GM06990 (cell line): ENCODE data around the gene GCK.

Experiments used
- DNase-seq: peaks from one replicate; pipeline ENCODE4 v3.0.0-alpha.2; 2011; ENCODE audit not compliant: insufficient read length; ENCODE audit errors: extremely low read depth
- H3K27me3 ChIP-seq: replicated peaks from 2 replicates; pipeline ENCODE4 v1.6.0; 2011; ENCODE audit warnings: low read length; ENCODE audit not compliant: control insufficient read depth, insufficient read depth
- H3K36me3 ChIP-seq: 2 replicates; pipeline ENCODE4 v1.5.1; 2011; ENCODE audit warnings: low read length; ENCODE audit not compliant: control insufficient read depth, insufficient read depth
- H3K4me3 ChIP-seq: replicated peaks from 2 replicates; pipeline ENCODE4 v1.5.1; 2011; ENCODE audit warnings: low read depth, mild to moderate bottlenecking, control low read depth, low read length
- TF ChIP-seq, protein P1 (sequence below): IDR thresholded peaks from 2 replicates; pipeline ENCODE4 v1.5.1; 2011; ENCODE audit warnings: low read length, control low read depth, mild to moderate bottlenecking, inconsistent platforms; ENCODE audit not compliant: insufficient read depth, poor library complexity, severe bottlenecking

Gene GCK

DNA sequence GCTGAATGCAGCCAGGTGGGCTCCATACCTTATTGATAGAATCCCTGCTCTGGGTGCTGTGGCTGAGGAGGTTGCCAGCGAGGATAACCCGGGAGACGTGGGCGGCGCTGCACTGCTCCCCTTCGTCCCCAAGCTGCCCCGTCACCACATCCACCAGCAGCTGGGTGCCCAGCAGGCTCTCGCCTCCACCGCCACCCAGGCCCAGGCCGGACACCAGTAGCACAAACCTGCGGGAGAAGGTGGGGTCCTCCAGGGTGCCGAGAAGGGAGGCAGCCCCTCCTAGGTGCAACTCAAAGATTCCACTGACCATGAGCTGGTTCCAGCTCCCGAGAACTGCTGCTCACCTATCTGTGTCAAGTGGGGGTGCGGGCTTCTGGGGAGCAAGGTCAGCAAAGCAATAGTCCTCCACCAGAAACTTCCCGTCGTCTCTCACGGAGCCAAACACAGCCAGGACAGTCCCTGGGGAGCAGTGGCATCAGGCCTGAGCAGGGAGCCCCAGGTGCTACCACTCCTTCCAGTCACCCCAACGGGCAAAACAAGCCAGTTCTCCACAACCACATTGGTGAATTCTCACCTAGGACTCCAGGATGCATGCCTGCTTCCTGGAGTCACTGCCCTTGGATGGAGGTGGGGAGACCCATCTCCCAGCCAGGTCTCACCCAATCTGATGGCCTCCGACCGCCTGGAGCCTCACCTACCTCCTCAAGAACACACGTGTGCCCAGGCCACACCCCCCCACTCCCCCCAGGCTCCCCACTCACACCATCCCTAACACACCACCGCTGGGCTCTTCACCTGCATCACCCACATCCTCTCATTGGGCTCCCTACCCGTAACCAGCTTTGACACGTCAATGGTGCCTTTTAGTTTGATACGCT lies 72.2 kb downstream of the GCK start:
- DNase-seq, result no peak
- no peaks in the 10 kb centered on the region for H3K27me3 ChIP-seq
- peaks cover 39% of the 10 kb centered on the region for H3K36me3 ChIP-seq
- TF ChIP-seq, protein P1, sequence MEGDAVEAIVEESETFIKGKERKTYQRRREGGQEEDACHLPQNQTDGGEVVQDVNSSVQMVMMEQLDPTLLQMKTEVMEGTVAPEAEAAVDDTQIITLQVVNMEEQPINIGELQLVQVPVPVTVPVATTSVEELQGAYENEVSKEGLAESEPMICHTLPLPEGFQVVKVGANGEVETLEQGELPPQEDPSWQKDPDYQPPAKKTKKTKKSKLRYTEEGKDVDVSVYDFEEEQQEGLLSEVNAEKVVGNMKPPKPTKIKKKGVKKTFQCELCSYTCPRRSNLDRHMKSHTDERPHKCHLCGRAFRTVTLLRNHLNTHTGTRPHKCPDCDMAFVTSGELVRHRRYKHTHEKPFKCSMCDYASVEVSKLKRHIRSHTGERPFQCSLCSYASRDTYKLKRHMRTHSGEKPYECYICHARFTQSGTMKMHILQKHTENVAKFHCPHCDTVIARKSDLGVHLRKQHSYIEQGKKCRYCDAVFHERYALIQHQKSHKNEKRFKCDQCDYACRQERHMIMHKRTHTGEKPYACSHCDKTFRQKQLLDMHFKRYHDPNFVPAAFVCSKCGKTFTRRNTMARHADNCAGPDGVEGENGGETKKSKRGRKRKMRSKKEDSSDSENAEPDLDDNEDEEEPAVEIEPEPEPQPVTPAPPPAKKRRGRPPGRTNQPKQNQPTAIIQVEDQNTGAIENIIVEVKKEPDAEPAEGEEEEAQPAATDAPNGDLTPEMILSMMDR, result no peak
- H3K4me3 ChIP-seq, result no peak overlapping the region

DNA sequence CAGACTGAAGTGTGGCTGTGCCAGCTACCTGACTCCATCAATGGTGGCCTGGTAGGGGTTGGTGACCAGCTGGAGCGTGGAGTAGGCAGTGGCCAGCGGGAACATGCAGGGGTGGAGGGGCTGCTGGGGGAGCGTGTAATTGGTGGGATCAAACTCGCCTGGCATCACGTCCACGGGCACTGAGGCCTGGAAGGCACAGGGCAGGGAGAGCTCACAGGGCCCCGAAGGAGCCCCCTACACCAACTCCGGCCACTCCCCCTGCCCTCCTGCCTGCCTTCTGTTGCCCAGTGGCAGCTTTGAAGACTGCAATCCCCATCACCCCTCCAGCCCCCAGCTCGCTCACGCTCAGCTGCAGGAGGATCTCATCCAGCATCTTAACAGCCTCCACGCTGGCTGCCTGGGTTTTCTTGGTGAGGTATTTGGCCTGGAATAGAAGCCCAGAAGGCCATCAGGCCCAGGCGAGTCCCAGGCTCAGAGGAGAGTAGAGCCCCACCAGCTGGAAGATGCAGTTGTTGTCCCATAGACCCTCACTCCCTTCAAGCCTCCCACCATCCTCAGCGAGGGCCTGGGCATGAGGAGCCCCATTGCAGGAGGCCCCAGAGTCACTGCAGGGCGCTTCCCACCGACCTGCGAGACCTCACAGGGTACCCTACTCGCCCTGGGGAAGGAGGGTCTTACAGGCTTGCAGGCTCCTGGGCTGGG lies 73.0 kb downstream of the GCK start:
- TF ChIP-seq, protein P1, result no peak
- Histone ChIP-seq H3K27me3 (no peaks in the 10 kb centered on the region), H3K4me3 (no peak overlapping the region), H3K36me3 (peaks cover 38% of the 10 kb centered on the region)
- no peak for DNase-seq

DNA sequence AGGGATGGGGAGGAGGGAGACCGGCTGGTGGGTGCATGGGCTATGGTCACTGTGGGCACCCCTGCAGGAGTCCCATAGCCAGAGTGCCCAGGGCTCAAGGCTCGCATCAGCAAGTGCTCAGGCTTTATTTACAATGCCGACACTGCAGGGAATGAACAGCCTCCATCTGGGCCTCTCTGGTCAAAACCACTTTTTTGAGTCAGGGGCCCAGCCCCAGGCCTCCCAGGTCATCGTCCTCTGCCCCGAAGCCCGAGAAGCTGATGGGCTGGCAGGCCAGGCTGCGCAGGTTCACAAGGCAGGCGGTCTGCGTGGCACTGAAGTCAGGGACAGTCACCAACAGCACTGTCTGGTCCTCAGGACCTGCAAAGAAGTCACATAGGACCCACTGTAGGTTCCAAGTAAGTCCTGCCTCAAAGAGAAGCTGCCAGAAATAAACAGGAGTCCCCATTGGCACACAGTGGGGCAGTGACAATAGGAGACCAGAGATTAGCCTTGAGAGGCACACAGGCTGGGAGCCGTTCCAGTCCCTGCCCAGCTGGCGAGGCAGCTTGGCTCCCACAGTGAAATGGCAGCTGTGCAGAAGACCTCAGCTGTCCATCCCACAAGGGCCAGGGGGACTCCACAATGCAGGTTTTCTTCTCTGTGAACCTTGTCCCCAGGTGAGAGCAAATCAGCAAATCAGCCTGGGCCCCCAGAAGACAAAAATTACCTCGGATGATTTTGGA lies 74.5 kb downstream of the GCK start:
- Histone ChIP-seq H3K4me3 (no peak overlapping the region), H3K36me3 (peaks cover 31% of the 10 kb centered on the region), H3K27me3 (no peaks in the 10 kb centered on the region; the same call in 1 of the 2 replicates)
- no peak for DNase-seq
- TF ChIP-seq, protein P1, result no peak

DNA sequence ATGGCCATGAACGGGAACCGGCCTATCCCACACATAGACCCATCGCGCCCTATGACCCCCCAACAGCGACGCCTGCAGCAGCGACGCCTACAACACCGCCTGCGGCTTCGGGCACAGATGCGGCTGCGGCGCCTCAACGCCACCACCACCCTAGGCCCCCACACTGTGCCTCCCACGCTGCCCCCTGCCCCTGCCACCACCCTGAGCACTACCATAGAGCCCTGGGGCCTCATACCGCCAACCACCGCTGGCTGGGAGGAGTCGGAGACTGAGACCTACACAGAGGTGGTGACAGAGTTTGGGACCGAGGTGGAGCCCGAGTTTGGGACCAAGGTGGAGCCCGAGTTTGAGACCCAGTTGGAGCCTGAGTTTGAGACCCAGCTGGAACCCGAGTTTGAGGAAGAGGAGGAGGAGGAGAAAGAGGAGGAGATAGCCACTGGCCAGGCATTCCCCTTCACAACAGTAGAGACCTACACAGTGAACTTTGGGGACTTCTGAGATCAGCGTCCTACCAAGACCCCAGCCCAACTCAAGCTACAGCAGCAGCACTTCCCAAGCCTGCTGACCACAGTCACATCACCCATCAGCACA lies 75.4 kb downstream of the GCK start:
- Histone ChIP-seq H3K4me3 (no peak overlapping the region), H3K36me3 (peaks cover 26% of the 10 kb centered on the region), H3K27me3 (no peaks in the 10 kb centered on the region; the same call in 1 of the 2 replicates)
- TF ChIP-seq, protein P1, result no peak
- DNase-seq, result no peak

DNA sequence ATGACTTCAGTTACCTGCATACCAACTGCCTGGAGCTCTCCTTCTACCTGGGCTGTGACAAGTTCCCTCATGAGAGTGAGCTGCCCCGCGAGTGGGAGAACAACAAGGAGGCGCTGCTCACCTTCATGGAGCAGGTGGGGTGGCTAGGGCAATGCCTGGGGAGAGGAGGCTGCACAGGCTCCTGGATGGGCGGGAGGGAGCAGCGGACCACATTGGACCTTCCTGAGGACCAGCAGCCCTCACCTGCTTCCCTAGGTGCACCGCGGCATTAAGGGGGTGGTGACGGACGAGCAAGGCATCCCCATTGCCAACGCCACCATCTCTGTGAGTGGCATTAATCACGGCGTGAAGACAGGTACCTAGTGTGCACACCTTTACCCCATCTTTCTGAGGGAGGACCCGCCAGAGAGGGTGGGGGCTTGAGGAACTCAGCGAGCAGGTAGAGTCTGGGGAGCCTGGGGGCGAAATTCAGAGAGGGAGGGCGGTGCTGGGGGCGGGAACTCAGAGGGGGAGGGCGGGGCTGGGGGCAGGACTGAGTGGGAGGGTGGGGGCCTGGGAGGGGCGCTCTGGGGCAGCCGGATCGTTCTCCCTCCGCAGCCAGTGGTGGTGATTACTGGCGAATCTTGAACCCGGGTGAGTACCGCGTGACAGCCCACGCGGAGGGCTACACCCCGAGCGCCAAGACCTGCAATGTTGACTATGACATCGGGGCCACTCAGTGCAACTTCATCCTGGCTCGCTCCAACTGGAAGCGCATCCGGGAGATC lies 76.1 kb downstream of the GCK start:
- DNase-seq, result no peak
- TF ChIP-seq, protein P1, result no peak
- no peaks in the 10 kb centered on the region; the same call in 1 of the 2 replicates for H3K27me3 ChIP-seq
- H3K36me3 ChIP-seq, result peaks cover 24% of the 10 kb centered on the region
- H3K4me3 ChIP-seq, result no peak overlapping the region
